ENCODE results near the gene KCNK15.
A peak's percentile ranks its signal among the peaks of the same experiment; 100 is the strongest.

Gene KCNK15

DNA sequence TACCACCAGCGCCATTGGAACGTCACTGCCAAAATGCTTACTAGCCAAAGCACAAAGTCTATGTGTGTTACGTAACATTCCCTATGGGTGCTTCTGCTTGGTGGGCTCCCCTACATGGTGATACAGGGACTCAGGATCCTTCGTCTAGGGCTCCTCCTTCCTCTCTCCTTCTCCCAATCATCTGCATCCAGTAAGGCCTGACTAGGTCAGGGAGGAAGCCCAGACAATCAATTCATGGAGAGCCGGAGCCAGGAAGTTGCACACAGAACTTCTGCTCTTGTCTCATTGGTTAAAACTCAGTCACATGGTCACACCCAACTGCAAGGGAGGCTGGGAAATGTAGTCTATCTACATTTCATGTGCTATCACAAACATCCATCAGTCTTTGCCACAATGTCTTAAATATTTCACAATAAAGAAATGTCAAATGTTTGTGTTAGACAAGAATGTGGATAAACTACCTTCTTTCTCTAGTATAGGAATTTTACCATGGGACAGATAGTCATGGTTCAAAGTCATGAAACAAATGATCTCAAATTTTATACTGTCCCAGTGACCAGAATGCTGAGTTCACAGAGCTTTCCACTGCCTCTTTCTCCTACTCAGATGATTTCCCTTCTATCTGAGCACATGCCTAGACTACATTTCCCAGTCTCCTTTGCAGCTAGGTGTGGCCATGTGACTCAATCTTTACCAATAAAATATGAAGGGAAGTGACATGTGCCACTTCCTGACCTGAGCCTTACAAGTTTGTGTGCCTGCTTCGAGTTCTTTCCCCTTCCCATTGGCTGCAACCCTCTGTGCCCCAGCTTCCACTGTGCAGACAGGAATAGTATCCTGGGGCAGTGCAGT lies 9.3 kb upstream of the KCNK15 start:
- Histone ChIP-seq H3F3A (ENCODE audit: low read depth) (no peaks in the 10 kb centered on the region), H3K9ac (ENCODE audit: low read depth, low read length, poor library complexity, severe bottlenecking) (no peak overlapping the region), H3K4me2 (ENCODE audit: low read depth, low read length, poor library complexity, severe bottlenecking) (peak overlapping the region; percentile 81), H3K79me2 (ENCODE audit: insufficient read depth, low read length) (no peaks in the 10 kb centered on the region), H4K20me1 (ENCODE audit: insufficient read depth, low read length, poor library complexity, severe bottlenecking) (no peaks in the 10 kb centered on the region), H3K4me3 (ENCODE audit: low read length, poor library complexity, severe bottlenecking) (peak overlapping the region; percentile 47), H3K4me1 (ENCODE audit: insufficient read depth, low read length, poor library complexity, severe bottlenecking) (peaks cover 9% of the 10 kb centered on the region), H2AFZ (ENCODE audit: low read length) (no peak overlapping the region; the same call in 1 of the 2 replicates), H3K9me3 (ENCODE audit: insufficient read depth, low read depth, low read length) (no peaks in the 10 kb centered on the region), H3K36me3 (ENCODE audit: insufficient read depth, low read length) (no peaks in the 10 kb centered on the region), H3K27me3 (ENCODE audit: insufficient read depth, low read length, poor library complexity, severe bottlenecking) (peaks cover 6% of the 10 kb centered on the region), H3K9me2 (replicated peaks; ENCODE audit: low read depth, low read length) (no peaks in the 10 kb centered on the region)
- TF ChIP-seq CTCF (conservative IDR thresholded peaks at IDR 0.05; ENCODE audit: low read length) (0 out of 2 replicates have a peak, but pooled peaks have one; percentile 12), EZH2phosphoT487 (IDR thresholded peaks at IDR 0.05; ENCODE audit: borderline replicate concordance) (no peak)

- no peaks in the 10 kb centered on the region for H3K79me2 ChIP-seq (ENCODE audit: insufficient read depth, low read length)
- TF ChIP-seq CTCF (conservative IDR thresholded peaks at IDR 0.05; ENCODE audit: low read length), result no peak
- no peak for TF ChIP-seq EZH2phosphoT487 (IDR thresholded peaks at IDR 0.05; ENCODE audit: borderline replicate concordance)
- H3K4me3 ChIP-seq (ENCODE audit: low read length, poor library complexity, severe bottlenecking), result peak overlapping the region; percentile 20
- H3K9me2 ChIP-seq (replicated peaks; ENCODE audit: low read depth, low read length), result no peaks in the 10 kb centered on the region
- no peak overlapping the region for H3K9ac ChIP-seq (ENCODE audit: low read depth, low read length, poor library complexity, severe bottlenecking)
- peaks cover 14% of the 10 kb centered on the region for H3K27me3 ChIP-seq (ENCODE audit: insufficient read depth, low read length, poor library complexity, severe bottlenecking)
- peak overlapping the region; percentile 81 for H3K4me2 ChIP-seq (ENCODE audit: low read depth, low read length, poor library complexity, severe bottlenecking)
- no peaks in the 10 kb centered on the region for H4K20me1 ChIP-seq (ENCODE audit: insufficient read depth, low read length, poor library complexity, severe bottlenecking)
- H3K9me3 ChIP-seq (ENCODE audit: insufficient read depth, low read depth, low read length), result no peaks in the 10 kb centered on the region
- H3F3A ChIP-seq (ENCODE audit: low read depth), result no peaks in the 10 kb centered on the region
- H2AFZ ChIP-seq (ENCODE audit: low read length), result no peak overlapping the region; the same call in 1 of the 2 replicates
- H3K36me3 ChIP-seq (ENCODE audit: insufficient read depth, low read length), result no peaks in the 10 kb centered on the region
- peaks cover 9% of the 10 kb centered on the region for H3K4me1 ChIP-seq (ENCODE audit: insufficient read depth, low read length, poor library complexity, severe bottlenecking)
Measured at GRCh38 chr20:44737116-44737515, 8.5 kb upstream of the KCNK15 start.

DNA sequence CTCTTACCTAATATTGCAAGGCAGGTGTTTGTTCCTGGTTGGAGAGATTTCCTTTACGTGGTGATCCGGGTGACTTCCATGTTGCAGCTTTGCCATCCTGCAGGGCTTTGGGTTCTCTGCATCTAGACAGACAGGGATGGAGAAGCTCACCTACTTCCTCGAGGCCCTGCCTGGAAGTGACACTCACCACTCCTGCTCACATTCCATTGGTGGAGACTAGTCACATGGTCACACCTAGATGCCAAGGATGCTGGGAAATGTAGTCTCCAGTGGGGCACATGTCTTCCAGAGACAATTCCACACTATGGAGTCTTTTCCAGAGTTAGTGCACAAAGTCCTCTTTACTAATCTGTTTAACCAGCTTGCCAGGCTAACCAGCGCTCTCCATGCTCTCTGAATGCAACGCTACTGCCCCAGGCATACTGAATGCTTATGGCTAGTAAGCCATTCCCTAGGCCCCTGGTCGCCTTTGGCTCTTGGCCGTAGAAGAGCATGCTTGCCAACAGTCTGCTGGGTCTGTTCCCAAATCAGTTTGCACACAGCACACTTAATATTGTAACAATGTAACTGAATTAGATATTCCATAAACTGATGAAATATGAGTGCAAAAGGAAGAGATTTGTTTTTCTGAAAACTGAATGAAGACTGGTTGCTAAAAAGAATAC lies 6.7 kb upstream of the KCNK15 start:
- H2AFZ ChIP-seq (ENCODE audit: low read length), result peak overlapping the region; percentile 63; the same call in 1 of the 2 replicates
- peak overlapping the region; percentile 73 for H3K4me3 ChIP-seq (ENCODE audit: low read length, poor library complexity, severe bottlenecking)
- H3K4me2 ChIP-seq (ENCODE audit: low read depth, low read length, poor library complexity, severe bottlenecking), result peak overlapping the region; percentile 81
- H4K20me1 ChIP-seq (ENCODE audit: insufficient read depth, low read length, poor library complexity, severe bottlenecking), result no peaks in the 10 kb centered on the region
- H3K4me1 ChIP-seq (ENCODE audit: insufficient read depth, low read length, poor library complexity, severe bottlenecking), result peaks cover 9% of the 10 kb centered on the region
- H3K9me2 ChIP-seq (replicated peaks; ENCODE audit: low read depth, low read length), result no peaks in the 10 kb centered on the region
- no peaks in the 10 kb centered on the region for H3K9me3 ChIP-seq (ENCODE audit: insufficient read depth, low read depth, low read length)
- H3K27me3 ChIP-seq (ENCODE audit: insufficient read depth, low read length, poor library complexity, severe bottlenecking), result peaks cover 29% of the 10 kb centered on the region
- H3K9ac ChIP-seq (ENCODE audit: low read depth, low read length, poor library complexity, severe bottlenecking), result no peak overlapping the region
- H3F3A ChIP-seq (ENCODE audit: low read depth), result no peaks in the 10 kb centered on the region
- H3K36me3 ChIP-seq (ENCODE audit: insufficient read depth, low read length), result no peaks in the 10 kb centered on the region
- H3K79me2 ChIP-seq (ENCODE audit: insufficient read depth, low read length), result no peaks in the 10 kb centered on the region
- TF ChIP-seq CTCF (conservative IDR thresholded peaks at IDR 0.05; ENCODE audit: low read length), result no peak
- no peak for TF ChIP-seq EZH2phosphoT487 (IDR thresholded peaks at IDR 0.05; ENCODE audit: borderline replicate concordance)
